Osteoblast (primary cell): ENCODE measurements around the gene SLC12A7. TPM values are rescaled to one million over a fixed set of nuclear protein-coding genes. Genes with fewer than 3 reads are reported as not detected.

Experiments
- DNase-seq: peaks from one replicate; pipeline ENCODE4 v3.0.0; 2011; ENCODE audit warnings: low spot score, mixed read lengths; ENCODE audit not compliant: insufficient read length; ENCODE audit errors: missing footprints
- H2AFZ ChIP-seq: 2 replicates; pipeline ENCODE4 v1.6.0; 2011; ENCODE audit warnings: mild to moderate bottlenecking, low read length
- H3K27ac ChIP-seq: 2 replicates; pipeline ENCODE4 v1.5.1; 2011; ENCODE audit warnings: mild to moderate bottlenecking, low read depth, low read length, moderate library complexity
- H3K27me3 ChIP-seq: 2 replicates; pipeline ENCODE4 v1.6.0; 2012; ENCODE audit warnings: mild to moderate bottlenecking, control low read depth, inconsistent platforms, low read length, moderate library complexity; ENCODE audit not compliant: insufficient read depth
- H3K36me3 ChIP-seq: 2 replicates; pipeline ENCODE4 v1.5.1; 2011; ENCODE audit warnings: mild to moderate bottlenecking, low read length, control low read depth, moderate library complexity; ENCODE audit not compliant: insufficient read depth
- H3K4me1 ChIP-seq: 2 replicates; pipeline ENCODE4 v1.5.1; 2011; ENCODE audit warnings: mild to moderate bottlenecking, low read length, control low read depth, moderate library complexity; ENCODE audit not compliant: insufficient read depth
- H3K4me2 ChIP-seq: 2 replicates; pipeline ENCODE4 v1.6.0; 2011; ENCODE audit warnings: mild to moderate bottlenecking, low read length; ENCODE audit not compliant: insufficient read depth
- H3K4me3 ChIP-seq: fragments of 200-600 bp; sonication (generic); 3 replicates; pipeline ENCODE4 v1.5.1; 2012; ENCODE audit warnings: mild to moderate bottlenecking, low read length, inconsistent platforms; ENCODE audit not compliant: insufficient read depth
- H3K79me2 ChIP-seq: 2 replicates; pipeline ENCODE4 v1.6.0; 2012; ENCODE audit warnings: mild to moderate bottlenecking, low read length, control low read depth, inconsistent platforms; ENCODE audit not compliant: insufficient read depth
- H3K9me3 ChIP-seq: 2 replicates; pipeline ENCODE4 v1.5.1; 2011; ENCODE audit warnings: low read depth, low read length, control low read depth
- H4K20me1 ChIP-seq: 2 replicates; pipeline ENCODE4 v1.6.0; 2012; ENCODE audit warnings: mild to moderate bottlenecking, low read length, control low read depth; ENCODE audit not compliant: insufficient read depth
- CTCF ChIP-seq: IDR thresholded peaks from 2 replicates; pipeline ENCODE4 v1.5.1; 2011; ENCODE audit warnings: mild to moderate bottlenecking, low read depth, low read length, moderate library complexity; ENCODE audit errors: extremely low read depth
- total RNA-seq: library from RNA; depleted of rRNA; stranded (reverse); fragments of >200 nt; gene quantifications from 2 replicates; pipeline ENCODE4 v1.2.3, GENCODE V29; 2012

The SLC12A7 gene
- total RNA-seq, 1 donor: 6.9 TPM

GRCh38 chr5:1010181-1010510, 101.7 kb downstream of the SLC12A7 start:
- Histone ChIP-seq H2AFZ (no peak overlapping the region), H3K9me3 (no peaks in the 10 kb centered on the region), H3K4me3 (no peak overlapping the region), H3K4me2 (no peak overlapping the region), H3K4me1 (no peaks in the 10 kb centered on the region), H3K79me2 (no peaks in the 10 kb centered on the region), H3K36me3 (no peaks in the 10 kb centered on the region), H4K20me1 (no peaks in the 10 kb centered on the region), H3K27me3 (peaks cover 51% of the 10 kb centered on the region), H3K27ac (no peak overlapping the region)
- peak; percentile 81 for DNase-seq
- peak; percentile 10 for TF ChIP-seq CTCF

GRCh38 chr5:1009359-1010180, 102.3 kb downstream of the SLC12A7 start:
- no peaks in the 10 kb centered on the region for H3K9me3 ChIP-seq
- no peak for TF ChIP-seq CTCF
- H3K4me2 ChIP-seq: no peak overlapping the region
- H3K4me3 ChIP-seq: no peak overlapping the region
- no peak overlapping the region for H3K27ac ChIP-seq
- DNase-seq: peak; percentile 90
- no peaks in the 10 kb centered on the region for H3K79me2 ChIP-seq
- H3K27me3 ChIP-seq: peaks cover 55% of the 10 kb centered on the region
- H3K4me1 ChIP-seq: no peaks in the 10 kb centered on the region
- H2AFZ ChIP-seq: no peak overlapping the region
- no peaks in the 10 kb centered on the region for H4K20me1 ChIP-seq
- H3K36me3 ChIP-seq: no peaks in the 10 kb centered on the region

GRCh38 chr5:1008451-1009358, 103.2 kb downstream of the SLC12A7 start, which contains the start of gene NKD2:
Gene NKD2, plus strand, starts transcription at chr5:1008802. Its CDS starts 256 bp downstream, at chr5:1009058.
- Histone ChIP-seq H2AFZ (no peak within 1 kb of the TSS), H3K4me1 (no peaks in the 10 kb centered on the region), H3K27ac (no peak within 1 kb of the TSS), H3K9me3 (no peaks in the 10 kb centered on the region), H3K79me2 (no peaks in the 10 kb centered on the region), H3K27me3 (peaks cover 61% of the 10 kb centered on the region), H3K4me2 (no peak within 1 kb of the TSS), H3K36me3 (no peaks in the 10 kb centered on the region), H4K20me1 (no peaks in the 10 kb centered on the region), H3K4me3 (no peak within 1 kb of the TSS)
- TF ChIP-seq CTCF: peak; percentile 33
- DNase-seq: peak; percentile 99
